ENCODE measurements around the gene UGT1A8. TPM values are rescaled to one million over a fixed set of nuclear protein-coding genes. Genes with fewer than 3 reads are reported as not detected.

Gene UGT1A8
- total RNA-seq, 1 experiment from 2014 or later, result not detected

DNA sequence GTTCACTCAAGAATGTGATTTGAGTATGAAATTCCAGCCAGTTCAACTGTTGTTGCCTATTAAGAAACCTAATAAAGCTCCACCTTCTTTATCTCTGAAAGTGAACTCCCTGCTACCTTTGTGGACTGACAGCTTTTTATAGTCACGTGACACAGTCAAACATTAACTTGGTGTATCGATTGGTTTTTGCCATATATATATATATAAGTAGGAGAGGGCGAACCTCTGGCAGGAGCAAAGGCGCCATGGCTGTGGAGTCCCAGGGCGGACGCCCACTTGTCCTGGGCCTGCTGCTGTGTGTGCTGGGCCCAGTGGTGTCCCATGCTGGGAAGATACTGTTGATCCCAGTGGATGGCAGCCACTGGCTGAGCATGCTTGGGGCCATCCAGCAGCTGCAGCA lies 142.6 kb downstream of the UGT1A8 start, which contains the start of gene UGT1A1:
UGT1A1 (plus strand) TSS at position 228 of the 400 bp plus-strand sequence; CDS start at position 246, 18 bp downstream.
- BruUV-seq (replicated peaks), result no TSS peak
- peaks cover 15% of the 10 kb centered on the region for H3K4me1 Mint-ChIP-seq (ENCODE audit: insufficient read depth, unreplicated experiment)
- H3K27ac Mint-ChIP-seq (ENCODE audit: low read depth, unreplicated experiment), result no peak within 1 kb of the TSS
- no peak within 1 kb of the TSS for H3K4me3 Mint-ChIP-seq (ENCODE audit: unreplicated experiment)
- no peaks in the 10 kb centered on the region for H3K27me3 Mint-ChIP-seq (ENCODE audit: insufficient read depth, unreplicated experiment)
- CTCF ChIA-PET, result interaction anchor here (0.8 to 1.9 kb wide), 2 partner anchors 48 to 102 kb away, joined by 3 to 4 read pairs; no protein-coding TSS in a partner anchor
- TF ChIP-seq CTCF (IDR thresholded peaks at IDR 0.05; ENCODE audit: unreplicated experiment), result no peak
- intact Hi-C loops (cut with micrococcal nuclease), result no loop called here
- no peaks in the 10 kb centered on the region for H3K9me3 Mint-ChIP-seq (ENCODE audit: unreplicated experiment)
- H3K36me3 Mint-ChIP-seq (ENCODE audit: insufficient read depth, unreplicated experiment), result no peaks in the 10 kb centered on the region
- POLR2A ChIA-PET, result no interaction called here
- no peak for DNase-seq (ENCODE audit: unreplicated experiment)

DNA sequence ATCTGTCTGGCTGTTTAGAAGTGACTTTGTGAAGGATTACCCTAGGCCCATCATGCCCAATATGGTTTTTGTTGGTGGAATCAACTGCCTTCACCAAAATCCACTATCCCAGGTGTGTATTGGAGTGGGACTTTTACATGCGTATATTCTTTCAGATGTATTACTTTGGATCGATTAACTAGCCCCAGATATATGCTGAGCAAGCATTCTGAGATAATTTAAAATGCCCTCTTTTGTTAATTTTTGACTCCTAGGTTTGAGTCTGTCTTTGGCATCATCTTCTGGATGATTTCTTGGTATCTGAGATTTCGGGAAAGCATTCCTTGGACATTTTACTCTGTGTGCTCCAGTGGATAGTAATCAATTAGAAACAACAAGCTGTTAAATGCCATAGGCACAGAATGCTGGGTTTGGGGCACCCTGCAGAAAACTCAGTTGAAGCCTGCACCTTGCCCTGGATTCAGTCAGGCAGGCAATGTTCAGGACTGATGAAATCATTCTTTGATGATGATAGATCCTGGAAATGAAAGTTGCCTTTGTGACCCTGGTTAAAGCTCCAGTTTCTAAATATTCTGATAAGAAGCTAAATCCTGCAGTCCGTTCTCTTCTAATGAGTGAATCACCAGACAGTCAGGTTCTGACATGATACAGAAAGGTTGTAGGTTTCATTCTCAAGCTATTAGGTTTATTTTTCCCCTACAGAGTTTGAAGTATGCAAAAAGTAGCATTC lies 143.8 kb downstream of the UGT1A8 start:
- Mint-ChIP-seq H3K27ac (ENCODE audit: low read depth, unreplicated experiment) (peak overlapping the region; percentile 33), H3K4me3 (ENCODE audit: unreplicated experiment) (no peak overlapping the region), H3K27me3 (ENCODE audit: insufficient read depth, unreplicated experiment) (no peaks in the 10 kb centered on the region), H3K36me3 (ENCODE audit: insufficient read depth, unreplicated experiment) (no peaks in the 10 kb centered on the region), H3K4me1 (ENCODE audit: insufficient read depth, unreplicated experiment) (peaks cover 15% of the 10 kb centered on the region), H3K9me3 (ENCODE audit: unreplicated experiment) (no peaks in the 10 kb centered on the region)
- ChIA-PET POLR2A (interaction anchor here (0.6 to 1.1 kb wide), 4 partner anchors 9 to 1145 kb away, joined by 3 to 4 read pairs (median 3); no protein-coding TSS in a partner anchor), CTCF (interaction anchor here (1.9 kb wide), 1 partner anchor 50 kb away, joined by 4 read pairs; no protein-coding TSS in a partner anchor)
- peak; percentile 10 for DNase-seq (ENCODE audit: unreplicated experiment)
- intact Hi-C loops (cut with micrococcal nuclease), result no loop called here
- no TSS peak for BruUV-seq (replicated peaks)
- no peak for TF ChIP-seq CTCF (IDR thresholded peaks at IDR 0.05; ENCODE audit: unreplicated experiment)

- H3K9me3 Mint-ChIP-seq (ENCODE audit: unreplicated experiment), result no peaks in the 10 kb centered on the region
- no peak overlapping the region for H3K27ac Mint-ChIP-seq (ENCODE audit: low read depth, unreplicated experiment)
- H3K4me3 Mint-ChIP-seq (ENCODE audit: unreplicated experiment), result no peak overlapping the region
- BruUV-seq (replicated peaks), result no TSS peak
- ChIA-PET CTCF (no interaction called here), POLR2A (interaction anchor here (0.7 to 1.3 kb wide), 2 partner anchors 12 to 1982 kb away, joined by 3 read pairs; no protein-coding TSS in a partner anchor)
- intact Hi-C loops (cut with micrococcal nuclease), result no loop called here
- H3K4me1 Mint-ChIP-seq (ENCODE audit: insufficient read depth, unreplicated experiment), result peaks cover 15% of the 10 kb centered on the region
- no peak for TF ChIP-seq CTCF (IDR thresholded peaks at IDR 0.05; ENCODE audit: unreplicated experiment)
- H3K27me3 Mint-ChIP-seq (ENCODE audit: insufficient read depth, unreplicated experiment), result no peaks in the 10 kb centered on the region
- H3K36me3 Mint-ChIP-seq (ENCODE audit: insufficient read depth, unreplicated experiment), result no peaks in the 10 kb centered on the region
- DNase-seq (ENCODE audit: unreplicated experiment), result peak; percentile 26
These were observed 146.8 kb downstream of the UGT1A8 start for GRCh38 chr2:233764264-233764663.

DNA sequence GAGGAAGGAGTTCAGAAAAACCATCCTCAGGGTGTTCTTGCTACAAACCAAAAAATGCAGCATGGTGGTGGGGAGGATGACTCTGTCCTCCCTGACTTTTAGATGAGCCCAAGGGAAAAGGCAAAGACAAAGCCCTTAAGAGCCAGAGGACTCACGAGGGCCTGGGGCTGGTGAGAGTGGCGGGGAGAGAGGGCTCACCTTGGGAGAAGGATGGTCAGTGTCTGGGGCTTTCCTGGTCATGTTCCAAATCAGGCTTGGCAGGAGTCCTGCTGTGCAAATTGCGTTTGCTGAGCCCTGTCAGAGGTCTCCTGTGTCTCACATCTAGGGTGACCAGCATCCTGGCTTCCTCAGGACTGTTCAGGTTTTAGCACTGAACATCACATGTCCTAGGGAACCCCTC lies 147.3 kb downstream of the UGT1A8 start:
- H3K4me3 Mint-ChIP-seq (ENCODE audit: unreplicated experiment), result no peak overlapping the region
- TF ChIP-seq CTCF (IDR thresholded peaks at IDR 0.05; ENCODE audit: unreplicated experiment), result no peak
- intact Hi-C loops (cut with micrococcal nuclease), result no loop called here
- H3K27me3 Mint-ChIP-seq (ENCODE audit: insufficient read depth, unreplicated experiment), result no peaks in the 10 kb centered on the region
- no peak for DNase-seq (ENCODE audit: unreplicated experiment)
- H3K4me1 Mint-ChIP-seq (ENCODE audit: insufficient read depth, unreplicated experiment), result peaks cover 15% of the 10 kb centered on the region
- POLR2A ChIA-PET, result interaction anchor here (0.7 to 1.3 kb wide), 2 partner anchors 12 to 1981 kb away, joined by 3 read pairs; no protein-coding TSS in a partner anchor
- CTCF ChIA-PET, result no interaction called here
- H3K27ac Mint-ChIP-seq (ENCODE audit: low read depth, unreplicated experiment), result no peak overlapping the region
- no TSS peak for BruUV-seq (replicated peaks)
- no peaks in the 10 kb centered on the region for H3K9me3 Mint-ChIP-seq (ENCODE audit: unreplicated experiment)
- H3K36me3 Mint-ChIP-seq (ENCODE audit: insufficient read depth, unreplicated experiment), result no peaks in the 10 kb centered on the region
